AG04450 (cell line): Measurements from ENCODE around the gene POLH. TPM values are rescaled to one million over a fixed set of nuclear protein-coding genes. Genes with fewer than 3 reads are reported as not detected.
"Not testable (repeated sequence)": the region's sequence is repeated elsewhere in the genome, so short reads cannot be mapped to it uniquely, and the experiment has no call there.

Source experiments
- CTCF ChIA-PET: fragments of 300-600, 350-600 bp; formaldehyde crosslinking; extraction: SDS; loops from one replicate; lab custom pipeline; 2022; ENCODE audit warnings: antibody characterized with exemption, inconsistent platforms; lab: Charles Lee
- POLR2A ChIA-PET: fragments of 350-600 bp; formaldehyde crosslinking; extraction: SDS; loops from one replicate; lab custom pipeline; 2021; ENCODE audit warnings: antibody characterized with exemption, inconsistent platforms; lab: Yijun Ruan, JAX
- DNase-seq: peaks from one replicate; pipeline ENCODE4 v3.0.0-alpha.2; 2011; ENCODE audit warnings: low read depth, low spot score
- H3K27ac ChIP-seq: one replicate; pipeline ENCODE4 v1.5.1; 2012; ENCODE audit warnings: low read depth, low read length, control low read depth
- H3K27me3 ChIP-seq: one replicate; pipeline ENCODE4 v1.6.0; 2012; ENCODE audit warnings: low read length; ENCODE audit not compliant: control insufficient read depth, insufficient read depth
- H3K4me3 ChIP-seq: 2 replicates; pipeline ENCODE4 v1.5.1; 2011; ENCODE audit warnings: mild to moderate bottlenecking, low read depth, low read length, control low read depth
- H3K9me3 ChIP-seq: 2 replicates; pipeline ENCODE4 v1.5.1; 2012; ENCODE audit warnings: low read length; ENCODE audit not compliant: control insufficient read depth, insufficient read depth
- polyA plus RNA-seq: library from polyadenylated mRNA; depleted of rRNA; stranded (reverse); fragments of >200 nt; gene quantifications from 2 replicates; pipeline ENCODE4 v1.2.3, GENCODE V29; 2011
- TF ChIP-seq, protein P1 (sequence below): IDR thresholded peaks from 2 replicates; pipeline ENCODE4 v1.5.1; 2011; ENCODE audit warnings: low read depth, low read length, control low read depth, inconsistent platforms

The POLH gene
- polyA plus RNA-seq, 1 experiment = 26.6 TPM

DNA sequence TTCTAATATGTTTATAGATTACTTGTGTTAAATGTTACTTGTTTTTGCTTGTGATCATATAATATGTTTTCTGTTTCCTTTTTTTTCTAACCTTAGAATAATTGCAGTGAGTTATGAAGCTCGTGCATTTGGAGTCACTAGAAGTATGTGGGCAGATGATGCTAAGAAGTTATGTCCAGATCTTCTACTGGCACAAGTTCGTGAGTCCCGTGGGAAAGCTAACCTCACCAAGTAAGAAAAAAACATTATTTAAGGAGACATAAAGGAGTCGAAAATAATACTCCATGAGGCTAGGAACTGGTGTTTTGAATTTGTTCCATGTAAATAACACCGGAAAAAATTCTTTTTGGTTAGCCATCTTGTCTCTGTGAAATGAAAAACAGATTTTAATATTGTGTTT, 6.9 kb downstream of the POLH start:
- H3K27ac ChIP-seq = no peak overlapping the region

DNA sequence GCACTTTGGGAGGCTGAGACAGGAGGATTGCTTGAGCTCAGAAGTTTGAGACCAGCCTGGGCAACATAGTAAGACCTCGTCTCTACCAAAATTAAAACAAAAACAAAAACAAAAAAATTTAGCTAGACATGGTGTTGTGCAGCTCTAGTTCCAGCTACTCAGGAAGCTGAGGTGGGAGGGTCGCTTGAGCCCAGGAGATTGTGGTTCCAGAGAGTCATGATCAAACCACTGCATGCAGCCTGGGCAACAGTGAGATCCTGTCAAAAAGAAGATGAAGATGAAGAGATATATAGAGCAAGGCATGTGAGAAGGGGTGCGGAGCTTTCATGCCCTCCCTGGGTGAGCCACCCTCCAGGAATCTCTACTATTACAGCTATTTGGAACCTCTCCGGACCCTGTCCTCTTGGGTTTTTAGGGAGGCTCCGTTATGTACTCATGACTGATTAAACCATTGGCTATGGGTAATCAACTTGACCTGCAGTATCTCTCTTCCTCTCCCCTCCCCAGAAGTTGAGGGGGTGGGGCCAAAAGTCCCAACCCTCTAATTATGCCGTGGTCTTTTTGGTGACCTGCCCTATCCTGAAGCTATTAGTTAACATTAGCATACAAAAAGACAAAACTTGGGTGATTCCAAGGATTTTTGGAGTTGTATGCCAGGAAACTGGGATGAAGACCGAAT, 9.0 kb downstream of the POLH start:
- H3K27ac ChIP-seq = no peak overlapping the region

More for the DNA sequence above, 6.9 kb downstream of the POLH start:
- CTCF ChIA-PET = interaction anchor here (0.7 kb wide), 1 partner anchor 26 kb away, joined by 3 read pairs; no protein-coding TSS in a partner anchor
- TF ChIP-seq, protein P1, sequence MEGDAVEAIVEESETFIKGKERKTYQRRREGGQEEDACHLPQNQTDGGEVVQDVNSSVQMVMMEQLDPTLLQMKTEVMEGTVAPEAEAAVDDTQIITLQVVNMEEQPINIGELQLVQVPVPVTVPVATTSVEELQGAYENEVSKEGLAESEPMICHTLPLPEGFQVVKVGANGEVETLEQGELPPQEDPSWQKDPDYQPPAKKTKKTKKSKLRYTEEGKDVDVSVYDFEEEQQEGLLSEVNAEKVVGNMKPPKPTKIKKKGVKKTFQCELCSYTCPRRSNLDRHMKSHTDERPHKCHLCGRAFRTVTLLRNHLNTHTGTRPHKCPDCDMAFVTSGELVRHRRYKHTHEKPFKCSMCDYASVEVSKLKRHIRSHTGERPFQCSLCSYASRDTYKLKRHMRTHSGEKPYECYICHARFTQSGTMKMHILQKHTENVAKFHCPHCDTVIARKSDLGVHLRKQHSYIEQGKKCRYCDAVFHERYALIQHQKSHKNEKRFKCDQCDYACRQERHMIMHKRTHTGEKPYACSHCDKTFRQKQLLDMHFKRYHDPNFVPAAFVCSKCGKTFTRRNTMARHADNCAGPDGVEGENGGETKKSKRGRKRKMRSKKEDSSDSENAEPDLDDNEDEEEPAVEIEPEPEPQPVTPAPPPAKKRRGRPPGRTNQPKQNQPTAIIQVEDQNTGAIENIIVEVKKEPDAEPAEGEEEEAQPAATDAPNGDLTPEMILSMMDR = no peak
- no peaks in the 10 kb centered on the region for H3K9me3 ChIP-seq
- POLR2A ChIA-PET = no interaction called here
- H3K4me3 ChIP-seq = no peak overlapping the region
- no peak for DNase-seq
- H3K27me3 ChIP-seq = no peaks in the 10 kb centered on the region

DNA sequence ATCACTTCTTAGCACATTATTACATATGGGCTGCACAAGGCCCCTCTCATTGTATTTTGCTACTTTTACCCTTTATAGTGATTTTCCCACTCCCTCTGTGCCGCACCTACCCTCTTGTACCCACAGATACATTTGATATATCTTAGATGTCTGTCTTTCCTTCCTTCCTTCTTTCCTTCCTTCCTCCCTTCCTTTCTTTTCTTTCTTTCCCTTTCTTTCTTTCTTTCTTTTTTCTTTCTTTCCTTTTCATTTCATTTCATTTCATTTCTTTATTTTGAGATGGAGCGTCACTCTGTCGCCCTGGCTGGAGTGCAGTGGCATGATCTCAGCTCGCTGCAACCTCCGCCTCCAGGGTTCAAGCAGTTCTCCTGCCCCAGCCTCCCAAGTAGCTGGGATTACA, 12.2 kb downstream of the POLH start:
- TF ChIP-seq, protein P1 = no peak
- CTCF ChIA-PET = no interaction called here

More for the DNA sequence above, 9.0 kb downstream of the POLH start:
- Histone ChIP-seq H3K27me3 (no peaks in the 10 kb centered on the region), H3K4me3 (no peak overlapping the region), H3K9me3 (no peaks in the 10 kb centered on the region)
- no peak for DNase-seq
- POLR2A ChIA-PET = interaction anchor here (1.1 kb wide), 1 partner anchor 9 kb away, joined by 7 read pairs; the partner anchor contains the start of genes POLH and XPO5
- CTCF ChIA-PET = interaction anchor here (0.7 to 0.9 kb wide), 2 partner anchors 14 to 24 kb away, joined by 3 read pairs; no protein-coding TSS in a partner anchor
- TF ChIP-seq, protein P1 = no peak

GRCh38 chr6:43589564-43589963, 13.6 kb downstream of the POLH start:
- POLR2A ChIA-PET = interaction anchor here (0.7 kb wide), 2 partner anchors 52 to 150 kb away, joined by 3 to 4 read pairs; no protein-coding TSS in a partner anchor
- not testable (repeated sequence) for H3K27ac ChIP-seq, H3K27me3 ChIP-seq, H3K9me3 ChIP-seq, H3K4me3 ChIP-seq, DNase-seq
- CTCF ChIA-PET = interaction anchor here (0.7 kb wide), 1 partner anchor 227 kb away, joined by 3 read pairs; no protein-coding TSS in a partner anchor

More for the DNA sequence above, 12.2 kb downstream of the POLH start:
- POLR2A ChIA-PET = no interaction called here
- H3K4me3 ChIP-seq = no peak overlapping the region
- H3K9me3 ChIP-seq = no peaks in the 10 kb centered on the region
- no peaks in the 10 kb centered on the region for H3K27me3 ChIP-seq
- no peak for DNase-seq
- no peak overlapping the region for H3K27ac ChIP-seq

DNA sequence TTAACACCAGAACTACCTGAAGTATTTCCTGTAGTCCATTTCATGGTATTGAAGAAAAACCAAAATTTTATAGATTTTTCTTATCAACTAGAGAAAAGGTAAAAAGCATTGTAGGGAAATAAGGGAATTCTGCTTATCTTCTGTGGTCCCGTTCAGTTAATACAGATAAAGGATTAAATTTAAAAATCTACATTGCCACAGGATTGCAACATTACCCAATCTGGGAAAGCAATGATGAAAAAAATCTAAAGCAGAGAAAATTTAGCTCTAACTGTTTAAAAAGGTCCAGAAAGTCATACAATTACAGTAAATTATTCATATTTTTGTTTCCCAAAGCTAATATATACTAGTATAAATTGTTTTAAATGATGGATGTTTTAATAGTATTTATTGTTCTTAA, 18.0 kb downstream of the POLH start:
- POLR2A ChIA-PET = no interaction called here
- Histone ChIP-seq H3K27me3 (no peaks in the 10 kb centered on the region), H3K9me3 (no peaks in the 10 kb centered on the region), H3K27ac (no peak overlapping the region), H3K4me3 (no peak overlapping the region)
- CTCF ChIA-PET = interaction anchor here (0.6 to 5.0 kb wide), 3 partner anchors 12 to 26 kb away, joined by 3 to 29 read pairs (median 4); no protein-coding TSS in a partner anchor
- TF ChIP-seq, protein P1 = no peak
- no peak for DNase-seq
